A172 (cell line): ENCODE results near the gene PKM. TPM values are rescaled to one million over a fixed set of nuclear protein-coding genes. Genes with fewer than 3 reads are reported as not detected.

Source experiments
- DNase-seq: peaks from one replicate; pipeline ENCODE4 v3.0.0-alpha.2; 2015; ENCODE audit warnings: low spot score
- total RNA-seq: library from RNA; depleted of rRNA; stranded (reverse); fragments of >200 nt; shearing (Covaris generic); gene quantifications from 2 replicates; pipeline ENCODE4 v1.2.3, GENCODE V29; 2014

The PKM gene
- total RNA-seq, 1 experiment from 2014 or later: 2,886 TPM

GRCh38 chr15:72235298-72235697 is 4.3 kb upstream of the PKM start:
- no peak for DNase-seq

- DNase-seq: no peak
Observed at GRCh38 chr15:72233769-72234168, 2.8 kb upstream of the PKM start.

- peak; percentile 81 for DNase-seq
Observed at GRCh38 chr15:72231833-72232478, 966 bp upstream of the PKM start.

- DNase-seq: peak; percentile 77
Observed at GRCh38 chr15:72230197-72231065, 559 bp downstream of the PKM start.

GRCh38 chr15:72229947-72230196 is 1.1 kb downstream of the PKM start:
- DNase-seq: no peak

GRCh38 chr15:72229076-72229946 is 1.7 kb downstream of the PKM start:
- DNase-seq: peak; percentile 28

GRCh38 chr15:72227720-72228119 is 3.3 kb downstream of the PKM start:
- DNase-seq: no peak

GRCh38 chr15:72227192-72227586 is 3.8 kb downstream of the PKM start:
- peak; percentile 86 for DNase-seq

GRCh38 chr15:72223278-72223677 is 7.7 kb downstream of the PKM start:
- no peak for DNase-seq

GRCh38 chr15:72222393-72222792 is 8.6 kb downstream of the PKM start:
- peak; percentile 86 for DNase-seq

GRCh38 chr15:72220687-72221086 is 10.3 kb downstream of the PKM start:
- DNase-seq: no peak

- DNase-seq: no peak
Observed at GRCh38 chr15:72217216-72217615, 13.8 kb downstream of the PKM start.

- DNase-seq: no peak
Observed at GRCh38 chr15:72216079-72216478, 14.9 kb downstream of the PKM start.

- DNase-seq: no peak
Observed at GRCh38 chr15:72207558-72208085, 23.4 kb downstream of the PKM start.

- peak; percentile 39 for DNase-seq
Observed at GRCh38 chr15:72206677-72207000, 24.4 kb downstream of the PKM start.

GRCh38 chr15:72205896-72206676 is 24.9 kb downstream of the PKM start:
- DNase-seq: no peak

- DNase-seq: no peak
Observed at GRCh38 chr15:72205273-72205672, 25.7 kb downstream of the PKM start.

GRCh38 chr15:72203507-72203837 is 27.5 kb downstream of the PKM start:
- peak; percentile 75 for DNase-seq

- no peak for DNase-seq
Observed at GRCh38 chr15:72202801-72203506, 28.0 kb downstream of the PKM start.

GRCh38 chr15:72202302-72202701 is 28.7 kb downstream of the PKM start:
- DNase-seq: no peak

GRCh38 chr15:72201391-72201921 is 29.5 kb downstream of the PKM start:
- no peak for DNase-seq
